K562 (cell line): ENCODE results near the gene RGS12. TPM values are rescaled to one million over a fixed set of nuclear protein-coding genes. Genes with fewer than 3 reads are reported as not detected.

Source experiments
- ATAC-seq: fragments of 200-7000 bp; cut with Tn5 transposase; 3 replicates; pipeline ENCODE4 v1.9.1; 2020; ENCODE audit warnings: moderate library complexity
- BruUV-seq: library from RNA; stranded (reverse); fragments of 400-500 nt; replicated peaks from 2 replicates; lab custom pipeline; 2021; lab: Mats Ljungman, UMichigan
- CTCF ChIA-PET: fragments of 300-600 bp; formaldehyde crosslinking; extraction: SDS; loops from one replicate; lab custom pipeline; 2021; ENCODE audit warnings: low intra/inter-chr PET ratio; lab: Yijun Ruan, JAX
- POLR2A ChIA-PET: fragments of 300-600, 350-650 bp; sonication (Branson Sonifier 250); formaldehyde crosslinking; extraction: SDS; loops from one replicate; lab custom pipeline; 2021; ENCODE audit warnings: antibody characterized with exemption, inconsistent platforms; lab: Yijun Ruan, JAX
- DNase-seq, 4 experiments: peaks; one replicate each; pipeline versions ENCODE4 v3.0.0 to v3.0.0-alpha.2; 2011 to 2018; ENCODE audit warnings: low spot score in 3 of 4, mixed read lengths in 3 of 4; ENCODE audit errors: extremely low read depth in 1 of 4
- FAIRE-seq: peaks from 2 replicates; lab custom pipeline; 2011; peaks lifted over from hg19 to GRCh38; lab: Jason Lieb, UNC
- H2AFZ ChIP-seq: 2 replicates; pipeline ENCODE4 v1.6.0; 2011; ENCODE audit warnings: low read depth, low read length, control low read depth, inconsistent platforms
- H3K27ac ChIP-seq: fragments of 200-600 bp; 3 replicates; pipeline ENCODE4 v1.8.0; 2011; ENCODE audit warnings: low read depth, mild to moderate bottlenecking, control low read depth, inconsistent platforms, low read length, moderate library complexity, mixed read lengths; ENCODE audit errors: extremely low read depth
- H3K27me3 ChIP-seq, 2 experiments: fragments of 300-600 bp in 1 of 2; 2 replicates in 1 of 2; 3 replicates in 1 of 2; pipeline versions ENCODE4 v1.6.0 to v1.8.0; 2011; ENCODE audit warnings: inconsistent platforms in 2 of 2, low read length in 2 of 2, mild to moderate bottlenecking in 1 of 2, mixed read lengths in 1 of 2, moderate library complexity in 1 of 2; ENCODE audit not compliant: control insufficient read depth in 2 of 2, insufficient read depth in 2 of 2
- H3K36me3 ChIP-seq: fragments of 300-600 bp; 3 replicates; pipeline ENCODE4 v1.8.0; 2011; ENCODE audit warnings: mild to moderate bottlenecking, low read length, inconsistent platforms; ENCODE audit not compliant: control insufficient read depth, insufficient read depth
- H3K4me1 ChIP-seq, 2 experiments: fragments of 200-600 bp in 1 of 2; replicated peaks in 1 of 2; 2 replicates in 1 of 2; 3 replicates in 1 of 2; pipeline versions ENCODE4 v1.5.1 to v1.8.0; 2011; ENCODE audit warnings: inconsistent platforms in 2 of 2, low read length in 2 of 2, mild to moderate bottlenecking in 1 of 2, mixed read lengths in 1 of 2, moderate library complexity in 1 of 2; ENCODE audit not compliant: control insufficient read depth in 2 of 2, insufficient read depth in 2 of 2
- H3K4me2 ChIP-seq: 2 replicates; pipeline ENCODE4 v1.6.1; 2011; ENCODE audit warnings: low read length, control low read depth, inconsistent platforms, mixed read lengths; ENCODE audit not compliant: insufficient read depth
- H3K4me3 ChIP-seq: fragments of 200-600 bp; sonication (generic), shearing (Covaris generic); 2 replicates; pipeline ENCODE4 v1.5.1; 2016; ENCODE audit warnings: control low read depth, inconsistent platforms
- H3K79me2 ChIP-seq: fragments of 200-600 bp; 3 replicates; pipeline ENCODE4 v1.8.0; 2011; ENCODE audit warnings: low read length, inconsistent platforms; ENCODE audit not compliant: control insufficient read depth, insufficient read depth
- H3K9ac ChIP-seq, 2 experiments: 2 replicates each; pipeline versions ENCODE4 v1.6.0 to v1.6.1; 2011; ENCODE audit warnings: low read depth in 2 of 2, low read length in 2 of 2, control low read depth in 1 of 2, inconsistent platforms in 1 of 2, mild to moderate bottlenecking in 1 of 2, mixed read lengths in 1 of 2; ENCODE audit not compliant: insufficient read depth in 1 of 2
- H3K9me1 ChIP-seq: one replicate; pipeline ENCODE4 v1.6.0; 2011; ENCODE audit warnings: inconsistent platforms, mild to moderate bottlenecking, low read length, moderate library complexity; ENCODE audit not compliant: control insufficient read depth, insufficient read depth
- H3K9me3 ChIP-seq: replicated peaks from 2 replicates; pipeline ENCODE4 v1.5.1; 2011; ENCODE audit warnings: low read depth, low read length, inconsistent platforms; ENCODE audit not compliant: control insufficient read depth, insufficient read depth
- H4K20me1 ChIP-seq: replicated peaks from 2 replicates; pipeline ENCODE4 v1.6.1; 2011; ENCODE audit warnings: low read length, inconsistent platforms, mixed read lengths; ENCODE audit not compliant: control insufficient read depth, insufficient read depth
- ATF6 ChIP-seq: sonication (generic); formaldehyde crosslinking; IDR thresholded peaks from 2 replicates; pipeline ENCODE4 v1.4.0; 2020; ENCODE audit warnings: mild to moderate bottlenecking, missing genetic modification reagents
- CAMTA2 ChIP-seq: fragments of 250-450 bp; sonication (Bioruptor Pico); conservative IDR thresholded peaks from 2 replicates; pipeline ENCODE4 v1.5.1; 2022
- JUN ChIP-seq, 2 experiments: sonication (generic) in 1 of 2; formaldehyde crosslinking in 1 of 2; IDR thresholded peaks; 2 replicates each; pipeline versions ENCODE4 v1.6.1 to v1.8.0; 2012 to 2022; ENCODE audit warnings: borderline replicate concordance in 2 of 2, mild to moderate bottlenecking in 2 of 2, improper control_type of control experiment in 1 of 2, low read depth in 1 of 2, low read length in 1 of 2, missing genetic modification reagents in 1 of 2
- KDM1A ChIP-seq, 2 experiments: fragments of 450-650 bp; IDR thresholded peaks; 2 replicates each; pipeline ENCODE4 v1.6.1; 2016; ENCODE audit warnings: mild to moderate bottlenecking in 2 of 2
- LCOR ChIP-seq: sonication (generic); formaldehyde crosslinking; IDR thresholded peaks from 2 replicates; pipeline ENCODE4 v1.8.0; 2022; ENCODE audit warnings: mild to moderate bottlenecking, missing genetic modification reagents
- MED1 ChIP-seq: sonication (generic); formaldehyde crosslinking; IDR thresholded peaks from 2 replicates; pipeline ENCODE4 v1.8.1; 2023; ENCODE audit warnings: missing genetic modification reagents, borderline replicate concordance
- POLR2AphosphoS2 ChIP-seq: IDR thresholded peaks from 2 replicates; pipeline ENCODE4 v1.6.1; 2012; ENCODE audit warnings: low read length, improper control_type of control experiment
- POLR3G ChIP-seq: IDR thresholded peaks from 2 replicates; pipeline ENCODE4 v1.6.1; 2011; ENCODE audit not compliant: insufficient read length, insufficient replicate concordance; ENCODE audit errors: extremely low read depth
- PTRF ChIP-seq: fragments of 450-650 bp; IDR thresholded peaks from 2 replicates; pipeline ENCODE4 v1.6.1; 2016; ENCODE audit warnings: mild to moderate bottlenecking, missing genetic modification characterization, missing compliant biosample characterization
- RB1 ChIP-seq: fragments of 450-650 bp; IDR thresholded peaks from 2 replicates; pipeline ENCODE4 v1.6.1; 2017; ENCODE audit warnings: low read depth, mild to moderate bottlenecking
- RREB1 ChIP-seq: fragments of 250-450 bp; sonication (Bioruptor Pico); IDR thresholded peaks from 2 replicates; pipeline ENCODE4 v1.4.0; 2020
- SOX6 ChIP-seq: fragments of 450-650 bp; IDR thresholded peaks from 2 replicates; pipeline ENCODE4 v1.6.1; 2014; ENCODE audit warnings: mild to moderate bottlenecking
- ZBTB49 ChIP-seq: sonication (generic); formaldehyde crosslinking; IDR thresholded peaks from 2 replicates; pipeline ENCODE4 v1.8.0; 2022; ENCODE audit warnings: missing genetic modification reagents, mild to moderate bottlenecking, borderline replicate concordance
- WGBS: fragments of 100-300 bp; shearing (Covaris generic); methylation state at CpG from one replicate; pipeline ENCODE4 v1.1.6; 2016; ENCODE audit warnings: low coverage, mixed read lengths; ENCODE audit not compliant: insufficient coverage; ENCODE audit errors: missing lambda C conversion rate; 5-methylcytosine and 5-hydroxymethylcytosine counted together
- in situ Hi-C: fragments of 300-500 bp; cut with MboI; formaldehyde crosslinking; loops from 4 replicates; pipeline ENCODE4 v1.15.0; 2018; ENCODE audit warnings: inconsistent platforms, mixed read lengths
- intact Hi-C: fragments of 100-400 bp; cut with micrococcal nuclease; formaldehyde crosslinking; loops from 2 replicates; pipeline ENCODE4 v1.14.2; 2022
- polyA plus RNA-seq, 8 experiments: library from polyadenylated mRNA; depleted of rRNA in 4 of 8; stranded (reverse) in 5 of 8; unstranded in 3 of 8; fragments of >200 nt; fragmentation: Nextera tagmentation in 2 of 8; fragmentation: Illumina TruSeq in 1 of 8; extraction: Ambion mirVana in 2 of 8; extraction: Trizol in 1 of 8; gene quantifications; 2 replicates each; pipeline versions ENCODE4 v1.2.1 to v1.2.3, GENCODE V29; 2011 to 2014; ENCODE audit warnings: inconsistent platforms in 1 of 8, missing spikeins in 1 of 8
- total RNA-seq, 7 experiments: library from RNA; depleted of rRNA in 6 of 7; stranded (reverse); fragments of >200 nt in 6 of 7; fragmentation: Illumina TruSeq in 2 of 7; extraction: Trizol in 2 of 7; gene quantifications; 2 replicates each; pipeline versions ENCODE4 v1.2.1 to v1.2.3, GENCODE V29; 2011 to 2021; ENCODE audit warnings: low replicate concordance in 1 of 7

Gene RGS12
- total and polyA plus RNA-seq, 9 of the 15 experiments (the other 6 are each of a cell fraction or from before 2014, with no cell fraction given), result 0.30 to 8.8 (median 5.5) TPM

- Histone ChIP-seq H3K4me1 (peaks cover 0 to 9% of the 10 kb centered on the region in 2 experiments; a peak in 2 of 5 replicates), H3K79me2 (no peaks in the 10 kb centered on the region), H3K9me3 (no peaks in the 10 kb centered on the region), H2AFZ (no peak overlapping the region), H3K27me3 (peaks cover 0 to 27% of the 10 kb centered on the region in 2 experiments; a peak in 2 of 5 replicates), H4K20me1 (peaks cover 7% of the 10 kb centered on the region; the same call in 1 of the 2 replicates), H3K9me1 (peaks cover 2% of the 10 kb centered on the region), H3K27ac (no peak overlapping the region), H3K4me2 (no peak overlapping the region), H3K4me3 (no peak overlapping the region), H3K9ac (no peak overlapping the region), H3K36me3 (no peaks in the 10 kb centered on the region)
- no TSS peak for BruUV-seq
- intact Hi-C loops (no loop called here), in situ Hi-C loops (no loop called here)
- FAIRE-seq, result no peak
- no peak for DNase-seq
- 37% methylated on average over 11 of the region's 13 CpGs for WGBS
- no peak for ATAC-seq
- POLR2A ChIA-PET, result no interaction called here
- CTCF ChIA-PET, result no interaction called here
- TF ChIP-seq RB1, result no peak
- TF ChIP-seq PTRF (tag), result no peak
- TF ChIP-seq LCOR (CRISPR knock-in tag), result no peak
- TF ChIP-seq ZBTB49 (CRISPR knock-in tag), result no peak
- TF ChIP-seq RREB1 (CRISPR knock-in tag), result no peak
- TF ChIP-seq MED1 (CRISPR knock-in tag), result no peak
- no peak for TF ChIP-seq JUN (IDR thresholded peaks at IDR 0.05; ENCODE audit: borderline replicate concordance, low read depth, low read length)
- TF ChIP-seq JUN (CRISPR knock-in tag; IDR thresholded peaks at IDR 0.05; ENCODE audit: borderline replicate concordance), result no peak
- no peak for TF ChIP-seq CAMTA2 (CRISPR knock-in tag)
- TF ChIP-seq ATF6, result no peak
- no peak for TF ChIP-seq POLR3G
- no peak for TF ChIP-seq SOX6
- no peak for TF ChIP-seq KDM1A (IDR thresholded peaks at IDR 0.05)
- TF ChIP-seq POLR2AphosphoS2, result no peak
Measured at GRCh38 chr4:3338321-3338838, 45.6 kb downstream of the RGS12 start.
